Endothelial cell (in vitro differentiated cells): ENCODE data around the gene PARD3. TPM values are rescaled to one million over a fixed set of nuclear protein-coding genes. Genes with fewer than 3 reads are reported as not detected.
A peak's percentile ranks its signal among the peaks of the same experiment; 100 is the strongest.

Source experiments
- DNase-seq: peaks from one replicate; pipeline ENCODE4 v3.0.0; 2021; ENCODE audit warnings: low spot score
- H3K27ac Mint-ChIP-seq: one replicate; pipeline ENCODE4 v1.8.0; 2021; ENCODE audit warnings: mixed read lengths, inconsistent platforms; ENCODE audit not compliant: unreplicated experiment
- H3K27me3 Mint-ChIP-seq: one replicate; pipeline ENCODE4 v1.8.0; 2021; ENCODE audit warnings: mild to moderate bottlenecking, moderate library complexity, mixed read lengths, inconsistent platforms; ENCODE audit not compliant: unreplicated experiment
- H3K36me3 Mint-ChIP-seq: one replicate; pipeline ENCODE4 v1.8.0; 2021; ENCODE audit warnings: mild to moderate bottlenecking, low read depth, mixed read lengths, inconsistent platforms; ENCODE audit not compliant: unreplicated experiment
- H3K4me1 Mint-ChIP-seq: one replicate; pipeline ENCODE4 v1.8.0; 2021; ENCODE audit warnings: mild to moderate bottlenecking, mixed read lengths, inconsistent platforms; ENCODE audit not compliant: unreplicated experiment
- H3K4me3 Mint-ChIP-seq: one replicate; pipeline ENCODE4 v1.8.0; 2021; ENCODE audit warnings: mild to moderate bottlenecking, mixed read lengths, inconsistent platforms; ENCODE audit not compliant: unreplicated experiment
- H3K9me3 Mint-ChIP-seq: one replicate; pipeline ENCODE4 v1.8.0; 2021; ENCODE audit warnings: mixed read lengths, inconsistent platforms; ENCODE audit not compliant: unreplicated experiment
- total RNA-seq: library from RNA; stranded (reverse); fragmentation: NEBNext Ultra II Directional; extraction: Animal tissue kit (Norgen Biotek cat#: 25700); gene quantifications from one replicate; pipeline ENCODE4 v1.2.1, GENCODE V29; 2021; ENCODE audit not compliant: unreplicated experiment
- TF ChIP-seq, protein P1 (sequence below): fragments of 200-600 bp; sonication (generic); IDR thresholded peaks from one replicate; pipeline ENCODE4 v1.5.0; 2021; ENCODE audit warnings: antibody characterized with exemption; ENCODE audit not compliant: unreplicated experiment

PARD3 gene
- total RNA-seq, 1 donor from 2014 or later, result 35.2 TPM

DNA sequence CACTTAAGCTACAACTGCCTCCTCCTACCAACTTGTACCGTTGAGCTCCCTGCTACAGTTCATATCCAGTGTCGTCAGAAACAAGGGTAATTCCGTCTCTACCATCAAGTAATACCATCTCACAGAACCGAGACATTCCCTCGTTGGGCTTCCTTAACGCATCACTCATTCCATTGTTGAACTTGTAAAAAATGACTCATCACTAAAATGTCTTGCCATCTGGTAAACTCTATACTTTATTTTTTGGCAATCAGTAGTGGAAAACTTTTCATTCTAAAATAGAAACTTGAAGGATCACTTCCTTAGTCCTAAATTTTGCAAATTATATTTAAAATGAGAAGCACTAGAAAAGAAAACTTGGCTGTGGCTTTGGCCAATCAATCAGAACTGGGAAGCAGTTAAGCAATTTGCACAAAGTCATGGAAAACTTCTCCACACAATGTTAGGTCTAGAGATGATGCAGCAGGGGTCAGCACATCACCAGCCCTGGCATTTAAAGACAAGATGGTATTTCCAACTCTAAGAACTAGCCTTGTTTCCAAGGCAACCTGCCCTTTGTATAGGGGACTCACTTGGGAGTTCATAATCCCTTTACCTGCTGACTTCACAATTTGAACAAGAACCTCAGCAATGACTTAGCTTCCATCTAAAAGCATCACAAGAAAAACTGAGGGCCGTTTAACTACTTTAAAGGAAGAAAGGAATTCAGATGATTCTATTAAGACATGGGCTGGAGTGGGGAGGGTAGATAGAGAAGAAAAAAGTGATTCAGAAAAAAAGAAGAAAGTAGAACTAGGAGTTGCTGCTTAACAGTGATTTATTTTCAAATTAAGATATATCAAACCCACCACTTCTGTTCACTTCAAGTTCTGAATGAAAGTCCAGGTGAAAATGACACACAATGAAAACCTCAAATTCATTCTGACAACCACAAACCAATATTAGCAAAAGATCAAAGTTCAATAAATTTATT is 288.1 kb downstream of the PARD3 start:
- H3K4me1 Mint-ChIP-seq, result no peaks in the 10 kb centered on the region
- peak overlapping the region; percentile 27 for H3K27ac Mint-ChIP-seq
- no peaks in the 10 kb centered on the region for H3K27me3 Mint-ChIP-seq
- no peak overlapping the region for H3K4me3 Mint-ChIP-seq
- TF ChIP-seq, protein P1, sequence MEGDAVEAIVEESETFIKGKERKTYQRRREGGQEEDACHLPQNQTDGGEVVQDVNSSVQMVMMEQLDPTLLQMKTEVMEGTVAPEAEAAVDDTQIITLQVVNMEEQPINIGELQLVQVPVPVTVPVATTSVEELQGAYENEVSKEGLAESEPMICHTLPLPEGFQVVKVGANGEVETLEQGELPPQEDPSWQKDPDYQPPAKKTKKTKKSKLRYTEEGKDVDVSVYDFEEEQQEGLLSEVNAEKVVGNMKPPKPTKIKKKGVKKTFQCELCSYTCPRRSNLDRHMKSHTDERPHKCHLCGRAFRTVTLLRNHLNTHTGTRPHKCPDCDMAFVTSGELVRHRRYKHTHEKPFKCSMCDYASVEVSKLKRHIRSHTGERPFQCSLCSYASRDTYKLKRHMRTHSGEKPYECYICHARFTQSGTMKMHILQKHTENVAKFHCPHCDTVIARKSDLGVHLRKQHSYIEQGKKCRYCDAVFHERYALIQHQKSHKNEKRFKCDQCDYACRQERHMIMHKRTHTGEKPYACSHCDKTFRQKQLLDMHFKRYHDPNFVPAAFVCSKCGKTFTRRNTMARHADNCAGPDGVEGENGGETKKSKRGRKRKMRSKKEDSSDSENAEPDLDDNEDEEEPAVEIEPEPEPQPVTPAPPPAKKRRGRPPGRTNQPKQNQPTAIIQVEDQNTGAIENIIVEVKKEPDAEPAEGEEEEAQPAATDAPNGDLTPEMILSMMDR, result no peak
- no peak for DNase-seq
- no peaks in the 10 kb centered on the region for H3K36me3 Mint-ChIP-seq
- no peaks in the 10 kb centered on the region for H3K9me3 Mint-ChIP-seq

DNA sequence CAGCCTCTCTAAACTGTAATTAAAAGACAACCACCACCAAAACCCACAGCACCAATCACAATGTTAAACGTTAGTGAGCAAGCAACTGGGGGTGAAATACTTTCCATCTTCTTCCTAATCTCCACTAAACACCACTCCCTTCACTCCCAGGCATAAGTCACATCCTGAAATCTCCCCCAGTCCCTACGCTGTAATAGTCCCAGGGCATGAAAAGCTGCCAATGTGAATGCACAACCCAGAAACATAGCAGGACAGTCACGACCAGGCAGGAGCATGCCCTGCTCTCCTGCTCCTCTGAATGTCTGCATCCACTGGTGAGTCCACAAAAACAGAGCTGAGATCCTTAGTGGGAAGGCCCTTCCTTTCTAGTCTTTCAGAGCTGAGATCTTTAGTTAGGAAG is 288.9 kb downstream of the PARD3 start:
- Mint-ChIP-seq H3K4me3 (no peak overlapping the region), H3K27ac (no peak overlapping the region), H3K9me3 (no peaks in the 10 kb centered on the region), H3K36me3 (no peaks in the 10 kb centered on the region), H3K4me1 (no peaks in the 10 kb centered on the region), H3K27me3 (no peaks in the 10 kb centered on the region)
- DNase-seq, result no peak
- TF ChIP-seq, protein P1, result no peak

GRCh38 chr10:34524369-34525091 is 290.6 kb downstream of the PARD3 start:
- H3K36me3 Mint-ChIP-seq, result no peaks in the 10 kb centered on the region
- no peaks in the 10 kb centered on the region for H3K27me3 Mint-ChIP-seq
- H3K9me3 Mint-ChIP-seq, result no peaks in the 10 kb centered on the region
- no peak overlapping the region for H3K27ac Mint-ChIP-seq
- no peak overlapping the region for H3K4me3 Mint-ChIP-seq
- no peak for DNase-seq
- no peaks in the 10 kb centered on the region for H3K4me1 Mint-ChIP-seq
- TF ChIP-seq, protein P1, result no peak

- H3K4me3 Mint-ChIP-seq, result no peak overlapping the region
- TF ChIP-seq, protein P1, result no peak
Observed at GRCh38 chr10:34523017-34523767, 291.9 kb downstream of the PARD3 start.

More at GRCh38 chr10:34523017-34523767, 291.9 kb downstream of the PARD3 start:
- H3K4me1 Mint-ChIP-seq, result no peaks in the 10 kb centered on the region
- H3K27ac Mint-ChIP-seq, result no peak overlapping the region
- no peaks in the 10 kb centered on the region for H3K9me3 Mint-ChIP-seq
- DNase-seq, result no peak
- no peaks in the 10 kb centered on the region for H3K27me3 Mint-ChIP-seq
- H3K36me3 Mint-ChIP-seq, result no peaks in the 10 kb centered on the region
